RWPE2 (cell line): ENCODE results near the gene PPM1B.

Experiments
- ATAC-seq: fragments of 200-7000 bp; cut with Tn5 transposase; 3 replicates; pipeline ENCODE4 v1.9.1; 2021; ENCODE audit warnings: low read depth
- DNase-seq: peaks from one replicate; pipeline ENCODE4 v3.0.0-alpha.2; 2020; ENCODE audit warnings: low spot score
- H3K27ac ChIP-seq: fragments of 450-650 bp; 2 replicates; pipeline ENCODE4 v1.5.1; 2017; ENCODE audit warnings: mild to moderate bottlenecking; ENCODE audit not compliant: poor library complexity, severe bottlenecking
- H3K27me3 ChIP-seq: fragments of 250-450 bp; sonication (Bioruptor Pico); 2 replicates; pipeline ENCODE4 v1.5.1; 2021; ENCODE audit warnings: mild to moderate bottlenecking, moderate library complexity; ENCODE audit not compliant: insufficient read depth, poor library complexity, severe bottlenecking
- H3K36me3 ChIP-seq: fragments of 250-450 bp; sonication (Bioruptor Pico); 2 replicates; pipeline ENCODE4 v1.5.1; 2020; ENCODE audit warnings: low read depth, mild to moderate bottlenecking, moderate library complexity
- H3K4me1 ChIP-seq: fragments of 250-450 bp; sonication (Bioruptor Pico); 2 replicates; pipeline ENCODE4 v1.5.1; 2021; ENCODE audit warnings: mild to moderate bottlenecking, moderate library complexity; ENCODE audit not compliant: insufficient read depth, poor library complexity, severe bottlenecking
- H3K4me3 ChIP-seq: fragments of 250-450 bp; sonication (Bioruptor Pico); 2 replicates; pipeline ENCODE4 v1.5.1; 2021; ENCODE audit warnings: mild to moderate bottlenecking, moderate library complexity; ENCODE audit not compliant: severe bottlenecking
- H3K9me3 ChIP-seq: fragments of 250-450 bp; sonication (Bioruptor Pico); 2 replicates; pipeline ENCODE4 v1.5.1; 2021; ENCODE audit warnings: mild to moderate bottlenecking, moderate library complexity; ENCODE audit not compliant: severe bottlenecking
- CTCF ChIP-seq: fragments of 450-650 bp; IDR thresholded peaks from one replicate; pipeline ENCODE4 v1.5.1; 2017; ENCODE audit warnings: mild to moderate bottlenecking, moderate library complexity; ENCODE audit not compliant: poor library complexity, severe bottlenecking

The PPM1B gene

GRCh38 chr2:44166096-44166495, 2.6 kb upstream of the PPM1B start:
- no peak for TF ChIP-seq CTCF
- no peak for ATAC-seq
- no peaks in the 10 kb centered on the region for H3K9me3 ChIP-seq
- DNase-seq: no peak
- H3K27ac ChIP-seq: no peak overlapping the region
- H3K4me3 ChIP-seq: no peak overlapping the region
- H3K36me3 ChIP-seq: no peaks in the 10 kb centered on the region
- H3K4me1 ChIP-seq: peaks cover 5% of the 10 kb centered on the region
- no peaks in the 10 kb centered on the region for H3K27me3 ChIP-seq

- H3K27ac ChIP-seq: peak overlapping the region; percentile 70
- no peak for ATAC-seq
Measured at GRCh38 chr2:44167311-44167907, 1.3 kb upstream of the PPM1B start.

DNA sequence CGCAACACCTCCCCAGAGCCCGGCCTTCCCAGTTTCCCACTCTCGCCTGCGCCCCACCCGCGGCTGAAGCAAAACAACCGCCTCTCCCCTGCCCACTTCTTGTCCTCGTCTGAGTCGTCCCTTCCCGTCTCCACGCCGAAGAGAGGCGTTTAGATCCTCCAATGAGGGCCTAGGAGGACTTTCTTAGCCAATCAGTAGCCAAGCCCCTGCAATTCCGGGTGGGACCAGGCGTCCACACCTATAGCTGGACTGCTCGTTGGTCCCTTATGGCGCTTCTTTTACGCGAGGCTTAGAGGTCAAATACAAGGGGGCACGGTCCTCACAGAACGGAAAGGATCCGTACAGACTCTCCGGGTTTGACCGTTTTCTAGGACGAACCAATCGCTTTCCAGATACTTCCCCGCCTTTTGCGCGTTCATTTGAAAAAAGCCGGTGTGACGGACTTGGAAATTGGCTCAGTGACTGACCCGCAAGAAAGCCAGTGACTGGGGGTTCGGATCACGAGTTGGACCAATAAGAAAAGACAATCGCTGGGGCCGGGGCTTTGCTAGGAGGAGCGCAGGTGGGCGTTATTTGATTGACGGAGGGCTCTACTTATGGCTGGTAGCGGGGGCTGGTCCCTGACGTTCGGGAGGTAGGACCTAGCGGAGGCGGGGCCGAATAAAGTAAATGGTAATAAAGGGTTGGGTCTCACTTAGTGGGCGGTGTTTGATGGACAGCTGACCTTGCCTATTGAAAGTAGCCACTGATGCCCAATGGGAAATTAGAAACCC, 581 bp upstream of the PPM1B start:
- H3K36me3 ChIP-seq: no peaks in the 10 kb centered on the region
- no peaks in the 10 kb centered on the region for H3K27me3 ChIP-seq
- H3K9me3 ChIP-seq: no peaks in the 10 kb centered on the region
- ATAC-seq (peak; percentile 84), DNase-seq (peak; percentile 99)
- TF ChIP-seq CTCF: no peak
- peaks cover 13% of the 10 kb centered on the region for H3K4me1 ChIP-seq
- H3K27ac ChIP-seq: peak overlapping the region; percentile 70
- peak overlapping the region; percentile 42 for H3K4me3 ChIP-seq

More at GRCh38 chr2:44167311-44167907, 1.3 kb upstream of the PPM1B start:
- peaks cover 12% of the 10 kb centered on the region for H3K4me1 ChIP-seq
- DNase-seq: no peak
- no peaks in the 10 kb centered on the region for H3K9me3 ChIP-seq
- no peak for TF ChIP-seq CTCF
- peak overlapping the region; percentile 42 for H3K4me3 ChIP-seq
- H3K27me3 ChIP-seq: no peaks in the 10 kb centered on the region
- H3K36me3 ChIP-seq: no peaks in the 10 kb centered on the region

- TF ChIP-seq CTCF: no peak
- H3K36me3 ChIP-seq: no peaks in the 10 kb centered on the region
- H3K27ac ChIP-seq: peak overlapping the region; percentile 70
- H3K4me1 ChIP-seq: peaks cover 23% of the 10 kb centered on the region
- ATAC-seq (peak; percentile 2; the same call in 2 of the 3 replicates), DNase-seq (peak; percentile 47)
- H3K9me3 ChIP-seq: no peaks in the 10 kb centered on the region
- peak overlapping the region; percentile 80 for H3K4me3 ChIP-seq
- no peaks in the 10 kb centered on the region for H3K27me3 ChIP-seq
Measured at GRCh38 chr2:44169155-44169898, 652 bp downstream of the PPM1B start.
